VCaP (cell line): Measurements from ENCODE around the gene EPN1.

Experiments
- H3K27ac ChIP-seq: fragments of 450-650 bp; 2 replicates; pipeline ENCODE4 v1.5.1; 2017
- CTCF ChIP-seq: fragments of 450-650 bp; conservative IDR thresholded peaks from 2 replicates; pipeline ENCODE4 v1.5.1; 2017; ENCODE audit warnings: mild to moderate bottlenecking, moderate library complexity

EPN1 gene

GRCh38 chr19:55697069-55697440 is 22.0 kb downstream of the EPN1 start:
- no peak for TF ChIP-seq CTCF
- no peak overlapping the region for H3K27ac ChIP-seq

- H3K27ac ChIP-seq = no peak overlapping the region
- no peak for TF ChIP-seq CTCF
These were observed 22.7 kb downstream of the EPN1 start for GRCh38 chr19:55697698-55698097.

GRCh38 chr19:55698256-55698655 is 23.2 kb downstream of the EPN1 start:
- H3K27ac ChIP-seq = no peak overlapping the region
- no peak for TF ChIP-seq CTCF

GRCh38 chr19:55699221-55699620 is 24.2 kb downstream of the EPN1 start:
- H3K27ac ChIP-seq = no peak overlapping the region
- TF ChIP-seq CTCF = no peak

- H3K27ac ChIP-seq = no peak overlapping the region
- no peak for TF ChIP-seq CTCF
These were observed 25.8 kb downstream of the EPN1 start for GRCh38 chr19:55700813-55701212.

GRCh38 chr19:55702131-55702627 is 27.2 kb downstream of the EPN1 start:
- TF ChIP-seq CTCF = no peak
- no peak overlapping the region for H3K27ac ChIP-seq

- peak; percentile 66 for TF ChIP-seq CTCF
These were observed 28.8 kb downstream of the EPN1 start for GRCh38 chr19:55703790-55704215.

More at GRCh38 chr19:55703790-55704215, 28.8 kb downstream of the EPN1 start:
- H3K27ac ChIP-seq = no peak overlapping the region
